Activated B cell treated with CpG ODN at 0.5 μM for 24 hours (primary cell): ENCODE data around the gene RBBP9. TPM values are rescaled to one million over a fixed set of nuclear protein-coding genes. Genes with fewer than 3 reads are reported as not detected.
"Not testable (repeated sequence)": the region's sequence is repeated elsewhere in the genome, so short reads cannot be mapped to it uniquely, and the experiment has no call there.

Experiments used
- ATAC-seq: fragments of 200-7000 bp; cut with Tn5 transposase; one replicate; pipeline ENCODE4 v1.10.0; 2021; ENCODE audit warnings: low read depth, mild to moderate bottlenecking, moderate library complexity
- CTCF ChIA-PET: fragments of 350-600 bp; sonication (Branson Sonifier 250); formaldehyde crosslinking; loops from one replicate; lab custom pipeline; 2021; ENCODE audit warnings: antibody characterized with exemption; lab: Charles Lee
- POLR2A ChIA-PET: fragments of 350-600 bp; sonication (Branson Sonifier 250); formaldehyde crosslinking; loops from one replicate; lab custom pipeline; 2021; ENCODE audit warnings: antibody characterized with exemption; lab: Charles Lee
- DNase-seq: peaks from one replicate; pipeline ENCODE4 v3.0.0; 2022
- H3K27ac Mint-ChIP-seq: one replicate; pipeline ENCODE4 v1.8.0; 2020; ENCODE audit warnings: mixed read lengths
- H3K27me3 Mint-ChIP-seq: one replicate; pipeline ENCODE4 v1.8.0; 2021; ENCODE audit warnings: mixed read lengths
- H3K36me3 Mint-ChIP-seq: one replicate; pipeline ENCODE4 v1.8.0; 2021; ENCODE audit warnings: low read depth, mixed read lengths
- H3K4me1 Mint-ChIP-seq: one replicate; pipeline ENCODE4 v1.8.0; 2021; ENCODE audit warnings: mixed read lengths
- H3K4me3 Mint-ChIP-seq: one replicate; pipeline ENCODE4 v1.8.0; 2020; ENCODE audit warnings: mild to moderate bottlenecking, mixed read lengths
- H3K9me3 Mint-ChIP-seq: one replicate; pipeline ENCODE4 v1.8.0; 2020; ENCODE audit warnings: mixed read lengths
- CTCF ChIP-seq: fragments of 200-600 bp; IDR thresholded peaks from one replicate; pipeline ENCODE4 v1.8.0; 2022; ENCODE audit warnings: antibody characterized with exemption, mild to moderate bottlenecking
- intact Hi-C: fragments of 100-400 bp; cut with micrococcal nuclease; formaldehyde crosslinking; loops from one replicate; pipeline ENCODE4 v1.15.1; 2024
- total RNA-seq: library from RNA; stranded (reverse); gene quantifications from 2 replicates; pipeline ENCODE4 v1.2.3, GENCODE V29; 2022

The RBBP9 gene
- total RNA-seq, 1 donor from 2014 or later, result 10.6 TPM

- ChIA-PET POLR2A (interaction anchor here (0.6 to 3.9 kb wide), 17 partner anchors 9 to 1546 kb away, joined by 3 to 123 read pairs (median 8); partner anchors contain the start of genes CFAP61, CRNKL1, DTD1 and DZANK1), CTCF (interaction anchor here (0.7 to 1.8 kb wide), 4 partner anchors 9 to 40 kb away, joined by 3 to 6 read pairs (median 4); partner anchors contain the start of genes DZANK1, POLR3F and RBBP9)
- TF ChIP-seq CTCF, result no peak
- intact Hi-C loops, result loop anchor here (1.0 to 2.0 kb wide), 11 partner anchors 9 to 1776 kb away; partner anchors contain the start of genes CFAP61, CRNKL1, DZANK1 and POLR3F
- Mint-ChIP-seq H3K27ac (peak overlapping the region; percentile 100), H3K4me1 (peaks cover 36% of the 10 kb centered on the region), H3K36me3 (peaks cover 36% of the 10 kb centered on the region), H3K9me3 (no peaks in the 10 kb centered on the region), H3K4me3 (peak overlapping the region; percentile 100), H3K27me3 (peaks cover 9% of the 10 kb centered on the region)
- ATAC-seq (no peak), DNase-seq (no peak)
These were observed 9.7 kb upstream of the RBBP9 start for GRCh38 chr20:18506744-18507143.

- no peak for TF ChIP-seq CTCF
- H3K27me3 Mint-ChIP-seq, result peaks cover 10% of the 10 kb centered on the region
- no peaks in the 10 kb centered on the region for H3K9me3 Mint-ChIP-seq
- intact Hi-C loops, result no loop called here
- ChIA-PET POLR2A (interaction anchor here (3.8 kb wide), 1 partner anchor 38 kb away, joined by 72 read pairs; the partner anchor contains the start of genes DZANK1 and POLR3F), CTCF (no interaction called here)
- ATAC-seq (no peak), DNase-seq (no peak)
- H3K27ac Mint-ChIP-seq, result no peak overlapping the region
- peaks cover 15% of the 10 kb centered on the region for H3K36me3 Mint-ChIP-seq
- peaks cover 25% of the 10 kb centered on the region for H3K4me1 Mint-ChIP-seq
- no peak overlapping the region for H3K4me3 Mint-ChIP-seq
These were observed 7.5 kb upstream of the RBBP9 start for GRCh38 chr20:18504479-18505060.

GRCh38 chr20:18501672-18502071, 4.6 kb upstream of the RBBP9 start:
- CTCF ChIA-PET, result not testable (repeated sequence)

GRCh38 chr20:18497603-18498002, 578 bp upstream of the RBBP9 start:
- no peak for ATAC-seq
- intact Hi-C loops, result loop anchor here (1.0 to 2.0 kb wide), 6 partner anchors 10 to 815 kb away; partner anchors contain the start of genes DZANK1, KAT14, PET117 and POLR3F
- Mint-ChIP-seq H3K36me3 (peaks cover 16% of the 10 kb centered on the region), H3K4me1 (peaks cover 16% of the 10 kb centered on the region), H3K27ac (peak overlapping the region; percentile 87), H3K27me3 (peaks cover 8% of the 10 kb centered on the region), H3K4me3 (peak overlapping the region; percentile 99), H3K9me3 (no peaks in the 10 kb centered on the region)
- POLR2A ChIA-PET, result interaction anchor here (0.9 to 4.5 kb wide), 5 partner anchors 10 to 360 kb away, joined by 4 to 123 read pairs (median 7); partner anchors contain the start of genes DZANK1, KAT14, PET117 and POLR3F
- CTCF ChIA-PET, result interaction anchor here (0.7 to 1.9 kb wide), 3 partner anchors 8 to 31 kb away, joined by 4 to 5 read pairs (median 4); partner anchors contain the start of genes DZANK1 and POLR3F
- DNase-seq, result no peak
- TF ChIP-seq CTCF, result no peak

More at GRCh38 chr20:18501672-18502071, 4.6 kb upstream of the RBBP9 start:
- H3K9me3 Mint-ChIP-seq, DNase-seq, intact Hi-C loops, H3K4me3 Mint-ChIP-seq, H3K36me3 Mint-ChIP-seq, POLR2A ChIA-PET, H3K27me3 Mint-ChIP-seq, H3K27ac Mint-ChIP-seq, H3K4me1 Mint-ChIP-seq, ATAC-seq: not testable (repeated sequence)

GRCh38 chr20:18496042-18496441, 983 bp downstream of the RBBP9 start:
- no peak for TF ChIP-seq CTCF
- peaks cover 16% of the 10 kb centered on the region for H3K4me1 Mint-ChIP-seq
- intact Hi-C loops, result loop anchor here (2.0 kb wide), 2 partner anchors 359 to 813 kb away; partner anchors contain the start of genes KAT14, PET117 and RRBP1
- H3K27me3 Mint-ChIP-seq, result no peaks in the 10 kb centered on the region
- CTCF ChIA-PET, result interaction anchor here (1.9 kb wide), 1 partner anchor 29 kb away, joined by 5 read pairs; the partner anchor contains the start of genes DZANK1 and POLR3F
- POLR2A ChIA-PET, result interaction anchor here (0.6 to 4.5 kb wide), 3 partner anchors 12 to 32 kb away, joined by 3 to 123 read pairs (median 32); partner anchors contain the start of genes DZANK1, POLR3F and SEC23B
- peak overlapping the region; percentile 35 for H3K27ac Mint-ChIP-seq
- H3K36me3 Mint-ChIP-seq, result peaks cover 30% of the 10 kb centered on the region
- DNase-seq, result no peak
- no peaks in the 10 kb centered on the region for H3K9me3 Mint-ChIP-seq
- peak overlapping the region; percentile 99 for H3K4me3 Mint-ChIP-seq
- ATAC-seq, result no peak
